PFSK-1 (cell line): Measurements from ENCODE around the gene CEP350.

Source experiments
- FOXP2 ChIP-seq: optimal IDR thresholded peaks from 2 replicates; pipeline ENCODE3; 2011; ENCODE audit warnings: borderline replicate concordance, control low read depth, inconsistent platforms; ENCODE audit not compliant: insufficient read depth; ENCODE audit errors: extremely low read length, extremely low read depth
- POLR2AphosphoS5 ChIP-seq: IDR thresholded peaks from 2 replicates; pipeline ENCODE4 v1.6.1; 2012; ENCODE audit warnings: low read depth, mild to moderate bottlenecking, control low read depth, low read length, moderate library complexity
- REST ChIP-seq, 2 experiments: IDR thresholded peaks; 2 replicates each; pipeline versions ENCODE4 v1.6.1 to v1.8.0; 2011 to 2012; ENCODE audit warnings: low read depth in 2 of 2, low read length in 2 of 2, control low read depth in 1 of 2, inconsistent platforms in 1 of 2, mild to moderate bottlenecking in 1 of 2, moderate library complexity in 1 of 2; ENCODE audit not compliant: insufficient read depth in 1 of 2
- SIN3A ChIP-seq: IDR thresholded peaks from 2 replicates; pipeline ENCODE4 v1.6.1; 2012; ENCODE audit warnings: mild to moderate bottlenecking, low read length, moderate library complexity, borderline replicate concordance; ENCODE audit not compliant: insufficient read depth
- TAF1 ChIP-seq: IDR thresholded peaks from 2 replicates; pipeline ENCODE4 v1.6.1; 2012; ENCODE audit warnings: low read length, control low read depth, borderline replicate concordance; ENCODE audit not compliant: insufficient read depth

Gene CEP350

GRCh38 chr1:180160357-180160756 is 205.7 kb downstream of the CEP350 start:
- TF ChIP-seq TAF1: no peak
- no peak for TF ChIP-seq REST (IDR thresholded peaks at IDR 0.05; ENCODE audit: insufficient read depth in 1 of 2, low read depth in 2 of 2, low read length in 2 of 2)
- no peak for TF ChIP-seq FOXP2

GRCh38 chr1:180163041-180163440 is 208.4 kb downstream of the CEP350 start:
- TF ChIP-seq FOXP2 (no peak), SIN3A (no peak), POLR2AphosphoS5 (no peak), REST (IDR thresholded peaks at IDR 0.05; ENCODE audit: insufficient read depth in 1 of 2, low read depth in 2 of 2, low read length in 2 of 2) (no peak), TAF1 (no peak)
